Effector memory CD8-positive, alpha-beta T cell (primary cell): ENCODE data around the gene SCUBE3.

Experiments used
- ATAC-seq: fragments of 150-1000 bp; cut with Tn5 transposase; replicated peaks from 2 replicates; pipeline ENCODE4 v1.10.0; 2021; ENCODE audit warnings: mild to moderate bottlenecking, moderate library complexity
- DNase-seq, 3 experiments: peaks; one replicate each; pipeline ENCODE4 v3.0.0; 2021
- H3K27ac Mint-ChIP-seq, 2 donors: one replicate each; pipeline ENCODE4 v1.8.0; 2022; ENCODE audit warnings: mild to moderate bottlenecking in 2 of 2, mixed read lengths in 2 of 2, moderate library complexity in 2 of 2
- H3K27me3 Mint-ChIP-seq, 2 donors: one replicate each; pipeline ENCODE4 v1.8.0; 2022; ENCODE audit warnings: mixed read lengths in 2 of 2
- H3K36me3 Mint-ChIP-seq: one replicate; pipeline ENCODE4 v1.8.0; 2022; ENCODE audit warnings: mild to moderate bottlenecking, moderate library complexity, mixed read lengths; ENCODE audit not compliant: insufficient read depth
- H3K4me1 Mint-ChIP-seq, 2 donors: one replicate each; pipeline ENCODE4 v1.8.0; 2022; ENCODE audit warnings: low read depth in 2 of 2, mixed read lengths in 2 of 2
- H3K4me3 Mint-ChIP-seq, 2 donors: one replicate each; pipeline ENCODE4 v1.8.0; 2022; ENCODE audit warnings: mild to moderate bottlenecking in 2 of 2, mixed read lengths in 2 of 2, moderate library complexity in 2 of 2
- H3K9me3 Mint-ChIP-seq, 2 donors: one replicate each; pipeline ENCODE4 v1.8.0; 2022; ENCODE audit warnings: mixed read lengths in 2 of 2

SCUBE3 gene

GRCh38 chr6:35260591-35261570 is 47.1 kb downstream of the SCUBE3 start:
- Mint-ChIP-seq H3K27ac (peak overlapping the region; percentile 97 to 99), H3K27me3 (no peaks in the 10 kb centered on the region), H3K4me1 (peaks cover 47 to 54% of the 10 kb centered on the region in 2 donors), H3K4me3 (peak overlapping the region; percentile 87 to 94), H3K9me3 (no peaks in the 10 kb centered on the region), H3K36me3 (peaks cover 21% of the 10 kb centered on the region)
- DNase-seq, result no peak
- no peak for ATAC-seq

GRCh38 chr6:35262596-35262995 is 48.8 kb downstream of the SCUBE3 start:
- Mint-ChIP-seq H3K27ac (peak overlapping the region; percentile 30 to 97), H3K4me3 (no peak overlapping the region), H3K36me3 (peaks cover 24% of the 10 kb centered on the region), H3K9me3 (no peaks in the 10 kb centered on the region), H3K27me3 (no peaks in the 10 kb centered on the region), H3K4me1 (peaks cover 47 to 55% of the 10 kb centered on the region in 2 donors)
- DNase-seq (no peak), ATAC-seq (no peak)

GRCh38 chr6:35264550-35265274 is 51.0 kb downstream of the SCUBE3 start:
- DNase-seq (no peak), ATAC-seq (no peak)
- Mint-ChIP-seq H3K4me3 (no peak overlapping the region), H3K27me3 (no peaks in the 10 kb centered on the region), H3K9me3 (no peaks in the 10 kb centered on the region), H3K4me1 (peaks cover 39 to 51% of the 10 kb centered on the region in 2 donors), H3K27ac (peak overlapping the region; percentile 30 to 97), H3K36me3 (peaks cover 13% of the 10 kb centered on the region)

- peaks cover 8% of the 10 kb centered on the region for H3K36me3 Mint-ChIP-seq
- H3K4me3 Mint-ChIP-seq, result no peak overlapping the region
- peaks cover 34 to 45% of the 10 kb centered on the region in 2 donors for H3K4me1 Mint-ChIP-seq
- no peaks in the 10 kb centered on the region for H3K9me3 Mint-ChIP-seq
- peak overlapping the region; percentile 1 to 30 for H3K27ac Mint-ChIP-seq
- ATAC-seq, result no peak
- no peak for DNase-seq
- no peaks in the 10 kb centered on the region for H3K27me3 Mint-ChIP-seq
Observed at GRCh38 chr6:35265523-35265922, 51.8 kb downstream of the SCUBE3 start.

GRCh38 chr6:35267446-35267845 is 53.7 kb downstream of the SCUBE3 start:
- ATAC-seq, result no peak
- peaks cover 8% of the 10 kb centered on the region for H3K36me3 Mint-ChIP-seq
- H3K9me3 Mint-ChIP-seq, result no peaks in the 10 kb centered on the region
- no peak for DNase-seq
- no peaks in the 10 kb centered on the region for H3K27me3 Mint-ChIP-seq
- no peak overlapping the region for H3K4me3 Mint-ChIP-seq
- no peak overlapping the region for H3K27ac Mint-ChIP-seq
- peaks cover 20 to 28% of the 10 kb centered on the region in 2 donors for H3K4me1 Mint-ChIP-seq

- peak overlapping the region in 1 of 2 donors; percentile 52 for H3K27ac Mint-ChIP-seq
- H3K4me1 Mint-ChIP-seq, result peaks cover 16 to 24% of the 10 kb centered on the region in 2 donors
- H3K4me3 Mint-ChIP-seq, result no peak overlapping the region
- no peak for DNase-seq
- H3K9me3 Mint-ChIP-seq, result no peaks in the 10 kb centered on the region
- no peak for ATAC-seq
- no peaks in the 10 kb centered on the region for H3K27me3 Mint-ChIP-seq
- H3K36me3 Mint-ChIP-seq, result peaks cover 7% of the 10 kb centered on the region
Observed at GRCh38 chr6:35267897-35268296, 54.1 kb downstream of the SCUBE3 start.

- no peak for ATAC-seq
- Mint-ChIP-seq H3K27ac (peak overlapping the region in 1 of 2 donors; percentile 44), H3K36me3 (peaks cover 3% of the 10 kb centered on the region), H3K4me1 (peaks cover 4 to 14% of the 10 kb centered on the region in 2 donors), H3K27me3 (no peaks in the 10 kb centered on the region), H3K9me3 (no peaks in the 10 kb centered on the region), H3K4me3 (no peak overlapping the region)
- DNase-seq, result no peak
Observed at GRCh38 chr6:35272005-35272404, 58.2 kb downstream of the SCUBE3 start.

GRCh38 chr6:35273822-35274559 is 60.2 kb downstream of the SCUBE3 start:
- no peaks in the 10 kb centered on the region for H3K9me3 Mint-ChIP-seq
- no peak overlapping the region for H3K27ac Mint-ChIP-seq
- H3K36me3 Mint-ChIP-seq, result peaks cover 3% of the 10 kb centered on the region
- ATAC-seq (no peak), DNase-seq (no peak)
- H3K4me1 Mint-ChIP-seq, result peaks cover 10 to 23% of the 10 kb centered on the region in 2 donors
- no peaks in the 10 kb centered on the region for H3K27me3 Mint-ChIP-seq
- H3K4me3 Mint-ChIP-seq, result no peak overlapping the region

GRCh38 chr6:35275744-35276260 is 62.0 kb downstream of the SCUBE3 start:
- Mint-ChIP-seq H3K36me3 (no peaks in the 10 kb centered on the region), H3K4me1 (peaks cover 10 to 23% of the 10 kb centered on the region in 2 donors), H3K27me3 (no peaks in the 10 kb centered on the region), H3K4me3 (no peak overlapping the region), H3K27ac (peak overlapping the region in 1 of 2 donors; percentile 42), H3K9me3 (no peaks in the 10 kb centered on the region)
- DNase-seq, result no peak
- ATAC-seq, result no peak

- Mint-ChIP-seq H3K4me1 (peaks cover 10 to 23% of the 10 kb centered on the region in 2 donors), H3K27me3 (no peaks in the 10 kb centered on the region), H3K36me3 (peaks cover 13% of the 10 kb centered on the region), H3K4me3 (no peak overlapping the region), H3K9me3 (no peaks in the 10 kb centered on the region), H3K27ac (peak overlapping the region in 1 of 2 donors; percentile 51)
- ATAC-seq (no peak), DNase-seq (no peak)
Observed at GRCh38 chr6:35278708-35279107, 65.0 kb downstream of the SCUBE3 start.

- no peak for DNase-seq
- no peaks in the 10 kb centered on the region for H3K9me3 Mint-ChIP-seq
- no peak for ATAC-seq
- peaks cover 35% of the 10 kb centered on the region for H3K36me3 Mint-ChIP-seq
- no peak overlapping the region for H3K27ac Mint-ChIP-seq
- H3K27me3 Mint-ChIP-seq, result no peaks in the 10 kb centered on the region
- H3K4me3 Mint-ChIP-seq, result no peak overlapping the region
- peaks cover 5 to 15% of the 10 kb centered on the region in 2 donors for H3K4me1 Mint-ChIP-seq
Observed at GRCh38 chr6:35280903-35281302, 67.1 kb downstream of the SCUBE3 start.

GRCh38 chr6:35282472-35282871 is 68.7 kb downstream of the SCUBE3 start:
- no peak for DNase-seq
- no peak overlapping the region for H3K4me3 Mint-ChIP-seq
- no peak overlapping the region for H3K27ac Mint-ChIP-seq
- H3K36me3 Mint-ChIP-seq, result peaks cover 41% of the 10 kb centered on the region
- no peaks in the 10 kb centered on the region for H3K9me3 Mint-ChIP-seq
- no peaks in the 10 kb centered on the region for H3K27me3 Mint-ChIP-seq
- peaks cover 5 to 9% of the 10 kb centered on the region in 2 donors for H3K4me1 Mint-ChIP-seq
- ATAC-seq, result no peak

- DNase-seq, result no peak
- Mint-ChIP-seq H3K4me3 (no peak overlapping the region), H3K36me3 (peaks cover 47% of the 10 kb centered on the region), H3K27me3 (no peaks in the 10 kb centered on the region), H3K4me1 (peaks cover 5% of the 10 kb centered on the region in 2 donors), H3K9me3 (no peaks in the 10 kb centered on the region), H3K27ac (no peak overlapping the region)
- no peak for ATAC-seq
Observed at GRCh38 chr6:35283361-35283760, 69.6 kb downstream of the SCUBE3 start.
